HPDE6-E6E7 (cell line): ENCODE results near the gene SDC3.

ENCODE experiments used
- DNase-seq: peaks from one replicate; pipeline ENCODE4 v3.0.0; 2011; ENCODE audit warnings: missing footprints; ENCODE audit errors: extremely low spot score

The SDC3 gene

GRCh38 chr1:30928789-30929134 lies 20.2 kb upstream of the SDC3 start:
- DNase-seq, result no peak

- no peak for DNase-seq
These were observed 19.6 kb upstream of the SDC3 start for GRCh38 chr1:30928171-30928570.

- DNase-seq, result no peak
These were observed 18.9 kb upstream of the SDC3 start for GRCh38 chr1:30927448-30927847.

- DNase-seq, result no peak
These were observed 15.0 kb upstream of the SDC3 start for GRCh38 chr1:30923597-30923996.

GRCh38 chr1:30920827-30921226 lies 12.3 kb upstream of the SDC3 start:
- no peak for DNase-seq

- no peak for DNase-seq
These were observed 10.7 kb upstream of the SDC3 start for GRCh38 chr1:30919025-30919881.

GRCh38 chr1:30916296-30916695 lies 7.7 kb upstream of the SDC3 start:
- no peak for DNase-seq

- DNase-seq, result no peak
These were observed 7.1 kb upstream of the SDC3 start for GRCh38 chr1:30915491-30916230.

- no peak for DNase-seq
These were observed 6.4 kb upstream of the SDC3 start for GRCh38 chr1:30914931-30915330.

GRCh38 chr1:30914587-30914922 lies 6.0 kb upstream of the SDC3 start:
- no peak for DNase-seq

GRCh38 chr1:30912913-30913652 lies 4.5 kb upstream of the SDC3 start:
- no peak for DNase-seq

- no peak for DNase-seq
These were observed 3.7 kb upstream of the SDC3 start for GRCh38 chr1:30912224-30912623.

GRCh38 chr1:30911059-30911954 lies 2.7 kb upstream of the SDC3 start:
- DNase-seq, result peak; percentile 73

- no peak for DNase-seq
These were observed 959 bp upstream of the SDC3 start for GRCh38 chr1:30909365-30910068.

GRCh38 chr1:30908316-30908695 lies 252 bp downstream of the SDC3 start:
- DNase-seq, result no peak

GRCh38 chr1:30907481-30908315 lies 860 bp downstream of the SDC3 start:
- DNase-seq, result no peak

- DNase-seq, result no peak
These were observed 1.7 kb downstream of the SDC3 start for GRCh38 chr1:30906631-30907441.

- no peak for DNase-seq
These were observed 2.5 kb downstream of the SDC3 start for GRCh38 chr1:30905916-30906620.

- DNase-seq, result no peak
These were observed 3.2 kb downstream of the SDC3 start for GRCh38 chr1:30905403-30905802.
